Activated CD4-positive, alpha-beta T cell treated with anti-CD3 and anti-CD28 coated beads, Interleukin-2, amount 50 U/mL, for 16 hours (primary cell): Measurements from ENCODE around the gene UBE3C.
"Not testable (repeated sequence)": the region's sequence is repeated elsewhere in the genome, so short reads cannot be mapped to it uniquely, and the experiment has no call there.

ENCODE experiments used
- DNase-seq: peaks from one replicate; pipeline ENCODE4 v3.0.0-alpha.2; 2020

UBE3C gene

DNA sequence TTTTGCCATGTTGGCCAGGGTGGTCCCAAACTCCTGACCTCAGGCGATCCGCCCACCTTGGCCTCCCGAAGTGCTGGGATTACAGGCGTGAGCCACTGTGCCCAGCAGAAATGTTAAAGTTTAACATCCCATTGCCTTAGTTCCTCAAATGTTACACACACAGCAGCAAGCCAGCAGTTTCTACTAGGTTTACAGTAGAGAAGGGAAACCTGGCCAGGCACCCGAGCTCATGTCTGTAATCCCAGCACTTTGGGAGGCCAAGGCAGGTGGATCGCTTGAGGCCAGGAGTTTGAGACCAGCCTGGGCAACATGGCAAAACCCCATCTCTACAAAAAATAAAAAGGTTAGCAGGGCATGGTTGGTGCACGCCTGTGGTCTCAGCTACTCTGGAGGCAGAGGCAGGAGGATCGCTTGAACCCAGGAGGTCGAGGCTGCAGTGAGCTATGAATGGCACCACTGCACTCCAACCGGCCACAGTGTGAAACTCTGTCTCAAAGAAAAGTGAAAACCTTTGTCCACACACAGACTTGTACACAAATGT is 135.4 kb downstream of the UBE3C start:
- DNase-seq, result not testable (repeated sequence)

DNA sequence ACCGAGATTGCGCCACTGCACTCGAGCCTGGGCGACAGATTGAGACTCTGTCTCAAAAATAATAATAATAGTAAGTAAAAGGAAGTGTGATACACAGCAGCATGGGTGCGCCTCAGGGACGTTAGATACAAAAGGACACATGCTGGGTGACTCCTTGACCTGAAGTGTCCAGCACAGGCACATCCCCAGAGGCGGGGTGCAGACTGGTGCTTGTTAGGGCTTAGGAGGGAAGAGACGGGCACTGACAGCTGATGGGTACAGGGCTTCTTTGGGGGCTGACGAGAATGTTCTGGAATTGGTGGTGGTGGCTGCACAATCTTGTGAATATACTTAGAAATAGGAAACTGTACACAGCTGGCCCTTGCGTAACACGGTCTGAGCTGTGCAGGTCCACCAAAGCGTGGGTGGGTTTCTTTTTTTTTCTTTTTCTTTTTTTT is 136.3 kb downstream of the UBE3C start:
- no peak for DNase-seq

DNA sequence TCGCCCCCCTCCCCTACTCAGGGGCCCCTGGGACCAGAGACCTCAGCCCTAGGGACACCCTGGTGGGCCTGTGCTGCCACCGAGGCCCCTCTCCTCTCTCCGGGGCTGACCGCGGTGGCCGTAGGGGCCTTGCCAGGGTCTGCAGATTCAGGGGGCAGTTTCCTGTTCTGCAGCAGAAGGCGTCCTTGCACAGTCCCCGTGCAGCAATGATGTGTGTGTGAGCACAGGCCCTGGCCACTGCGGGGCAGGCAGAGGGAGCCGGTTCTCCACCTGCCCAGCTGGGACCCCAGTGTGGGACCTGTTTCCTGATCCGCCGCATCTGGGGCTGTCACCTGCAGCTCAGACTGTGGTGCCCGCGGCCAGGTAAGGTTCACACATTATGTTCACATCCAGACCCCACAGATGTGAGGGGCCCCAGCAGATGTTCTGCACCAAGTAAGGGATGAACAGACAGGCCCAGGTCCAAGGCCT is 137.4 kb downstream of the UBE3C start:
- DNase-seq, result no peak

DNA sequence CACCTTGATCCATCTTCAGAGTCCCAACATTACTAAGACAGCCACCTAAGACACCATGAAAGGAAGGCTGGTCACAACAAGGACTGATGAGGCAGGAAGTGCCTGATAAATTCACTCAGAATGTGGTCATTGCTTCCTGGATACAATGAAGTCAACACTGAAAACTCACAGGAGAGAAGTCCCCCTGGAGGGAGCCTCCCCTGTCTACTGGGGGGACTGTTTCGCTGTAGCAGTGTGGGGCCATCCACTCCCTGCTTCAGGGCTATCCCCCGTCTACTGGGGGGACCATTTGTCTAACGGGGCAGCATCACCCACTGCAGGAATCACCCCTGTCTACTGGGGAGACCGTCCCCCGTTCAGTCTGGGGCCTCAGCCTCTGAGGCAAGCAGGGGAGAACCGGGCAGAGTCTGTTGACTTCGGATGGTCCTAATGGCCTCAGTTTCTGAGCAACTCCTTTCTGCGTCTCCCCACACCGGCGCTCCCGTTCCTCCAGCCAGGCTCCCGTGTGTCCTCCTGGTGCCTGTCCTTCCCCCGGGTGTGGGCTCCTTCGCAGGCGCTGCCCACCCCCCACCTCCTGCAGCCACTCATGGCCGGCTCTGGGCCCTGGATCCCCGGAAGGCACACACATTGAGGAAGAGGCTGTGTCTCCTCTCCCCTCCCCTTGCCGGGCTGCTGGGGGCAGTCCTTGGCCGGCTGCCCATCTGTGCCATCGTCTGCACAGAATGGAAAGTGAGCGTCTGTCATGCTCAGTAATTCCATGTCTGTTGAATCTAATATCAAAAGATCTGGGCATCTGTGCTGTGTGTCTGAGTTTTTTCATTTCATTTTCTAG is 138.2 kb downstream of the UBE3C start:
- peak; percentile 50 for DNase-seq

DNA sequence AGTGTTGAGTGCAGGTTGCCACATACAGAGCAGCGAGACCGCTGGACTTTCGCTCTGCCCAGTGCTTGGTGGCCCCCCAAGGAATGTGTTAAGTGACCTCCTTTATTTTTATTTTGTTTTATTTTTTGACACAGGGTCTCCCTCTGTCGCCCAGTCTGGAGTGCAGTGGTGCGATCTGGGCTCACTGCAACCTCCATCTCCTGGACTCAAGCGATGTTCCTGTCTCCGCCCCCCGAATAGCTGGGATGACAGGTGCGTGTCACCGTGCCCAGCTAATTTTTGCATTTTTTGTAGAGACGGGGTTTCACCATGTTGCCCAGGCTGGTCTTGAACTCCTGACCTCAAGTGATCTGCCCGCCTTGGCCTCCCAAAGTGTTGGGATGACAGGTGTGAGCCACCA is 138.8 kb downstream of the UBE3C start:
- DNase-seq, result not testable (repeated sequence)

DNA sequence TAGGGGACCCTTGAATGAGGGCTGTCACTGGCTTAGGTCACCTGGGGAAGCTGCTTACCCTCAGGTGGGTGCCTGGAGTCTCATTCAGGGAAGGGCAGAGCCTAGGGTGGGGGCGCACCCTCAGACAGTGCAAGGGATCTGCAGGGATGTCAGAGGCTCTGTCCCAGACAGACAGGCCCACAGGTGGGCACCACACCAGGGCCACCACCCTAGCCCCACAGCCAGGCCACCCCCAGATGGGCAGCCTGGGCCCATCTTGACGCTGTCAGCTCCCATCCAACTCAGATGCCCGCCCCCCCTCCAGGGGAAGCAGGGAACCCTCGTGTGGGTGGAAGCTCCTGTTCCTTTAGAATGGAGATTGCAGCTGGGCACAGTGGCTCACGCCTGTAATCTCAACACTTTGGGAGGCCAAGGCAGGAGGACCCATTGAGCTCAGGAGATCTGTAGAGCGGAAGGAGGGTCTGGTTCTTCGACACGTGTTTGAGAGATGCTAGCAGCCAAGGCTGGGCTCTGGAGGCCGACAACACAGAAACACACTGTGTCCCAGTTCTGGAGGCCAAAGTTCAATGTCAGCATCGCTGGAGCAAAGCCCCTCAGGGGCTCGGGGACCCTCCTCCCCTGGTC is 139.6 kb downstream of the UBE3C start:
- no peak for DNase-seq

DNA sequence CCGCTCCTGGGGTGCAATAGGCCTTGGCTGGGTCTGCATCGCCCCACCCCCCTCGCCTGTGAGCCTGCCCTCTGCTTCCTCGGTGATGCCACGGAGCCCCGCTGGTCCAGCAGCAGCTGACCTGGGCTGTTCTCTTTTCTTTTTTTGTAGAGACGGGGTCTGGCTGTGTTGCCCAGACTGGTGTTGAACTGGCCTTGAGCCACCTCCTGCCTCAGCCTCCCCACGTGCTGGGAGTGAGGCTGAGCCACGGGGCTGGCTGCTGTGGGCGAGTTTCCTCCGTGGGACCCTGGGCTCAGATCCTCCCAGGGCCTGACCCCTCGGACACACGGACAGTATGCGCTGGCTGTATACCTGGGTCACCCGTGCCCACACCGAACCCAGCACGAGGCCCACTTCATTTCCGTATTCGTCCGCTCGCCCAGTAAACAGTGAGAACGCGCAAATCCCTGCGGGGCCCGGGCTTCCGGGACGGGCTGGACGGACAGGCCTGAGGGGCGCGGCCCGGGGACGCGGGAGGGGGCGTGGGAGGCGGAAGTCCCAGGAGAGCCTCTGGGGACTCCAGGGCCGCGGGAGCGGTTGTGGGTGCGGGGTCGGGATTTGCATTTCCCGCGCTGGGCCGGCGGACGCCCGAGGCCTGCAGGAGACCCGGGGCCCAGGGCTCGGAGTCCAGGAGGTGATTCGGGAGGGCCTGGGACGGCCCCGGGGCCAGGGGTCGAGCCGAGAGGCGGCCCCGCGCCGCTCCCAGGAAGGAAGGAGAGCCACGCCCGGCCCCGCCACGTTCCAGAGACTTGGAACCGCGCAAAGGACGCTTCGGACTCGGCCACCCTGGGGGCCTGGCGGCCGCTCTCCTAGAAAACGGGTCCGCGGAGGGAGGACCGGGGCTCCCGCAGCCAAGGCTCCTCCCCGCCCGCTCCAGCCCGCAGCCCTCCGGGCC is 140.3 kb downstream of the UBE3C start:
- no peak for DNase-seq

DNA sequence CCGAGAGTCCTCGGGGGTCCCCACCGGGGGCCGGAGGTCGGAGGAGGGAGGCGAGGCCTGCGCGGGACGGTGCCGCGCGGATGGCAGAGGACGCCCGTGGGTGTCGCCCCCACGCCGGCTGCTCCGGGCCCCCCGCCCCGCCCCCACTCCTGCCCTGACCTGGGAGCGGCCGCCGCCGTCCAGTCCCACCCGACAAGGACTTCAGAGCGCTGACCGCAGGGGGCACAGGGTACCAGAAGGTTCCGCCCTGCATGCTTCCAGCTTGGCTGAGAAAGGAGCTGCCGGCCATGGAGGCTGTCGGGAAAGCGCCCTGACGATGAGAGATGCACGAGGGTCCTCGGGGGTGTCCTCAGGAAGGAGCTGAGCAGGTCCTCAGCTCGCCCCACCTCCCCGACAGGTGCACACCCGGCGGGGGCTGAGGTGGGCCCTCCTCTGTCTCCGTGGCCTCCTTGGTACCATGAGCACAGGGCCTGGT is 141.1 kb downstream of the UBE3C start:
- no peak for DNase-seq

DNA sequence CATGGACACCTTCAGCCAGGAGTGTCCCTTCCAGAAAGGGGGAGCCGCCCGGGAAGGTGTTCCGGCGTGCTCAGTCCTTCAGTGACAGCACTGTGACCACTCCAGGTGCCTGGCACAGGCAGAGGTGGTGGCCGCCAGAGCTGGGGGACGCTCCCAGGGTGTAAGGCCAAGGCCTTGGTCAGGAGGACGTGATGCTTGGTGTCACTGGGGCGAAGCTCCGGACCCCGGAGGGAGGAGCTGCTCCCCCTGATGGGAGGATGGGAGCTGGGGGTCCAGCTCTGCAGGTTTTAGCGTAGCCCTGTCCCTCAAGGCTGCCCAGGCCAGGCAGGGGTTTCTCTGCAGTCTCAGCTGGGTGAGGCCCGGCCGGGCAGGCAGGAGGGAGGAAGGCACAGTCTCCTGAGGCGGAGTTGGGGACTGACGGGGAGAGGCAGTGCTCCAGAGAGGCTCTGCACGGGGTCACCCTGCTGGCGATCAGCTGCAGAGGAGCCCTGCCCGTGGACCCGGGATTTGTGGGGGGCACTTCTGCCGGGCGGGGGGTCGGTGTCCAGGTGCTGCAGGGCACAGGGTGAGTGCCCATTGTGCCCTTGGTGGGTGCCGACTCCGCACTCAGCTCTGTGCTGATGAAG is 141.6 kb downstream of the UBE3C start:
- DNase-seq, result no peak

DNA sequence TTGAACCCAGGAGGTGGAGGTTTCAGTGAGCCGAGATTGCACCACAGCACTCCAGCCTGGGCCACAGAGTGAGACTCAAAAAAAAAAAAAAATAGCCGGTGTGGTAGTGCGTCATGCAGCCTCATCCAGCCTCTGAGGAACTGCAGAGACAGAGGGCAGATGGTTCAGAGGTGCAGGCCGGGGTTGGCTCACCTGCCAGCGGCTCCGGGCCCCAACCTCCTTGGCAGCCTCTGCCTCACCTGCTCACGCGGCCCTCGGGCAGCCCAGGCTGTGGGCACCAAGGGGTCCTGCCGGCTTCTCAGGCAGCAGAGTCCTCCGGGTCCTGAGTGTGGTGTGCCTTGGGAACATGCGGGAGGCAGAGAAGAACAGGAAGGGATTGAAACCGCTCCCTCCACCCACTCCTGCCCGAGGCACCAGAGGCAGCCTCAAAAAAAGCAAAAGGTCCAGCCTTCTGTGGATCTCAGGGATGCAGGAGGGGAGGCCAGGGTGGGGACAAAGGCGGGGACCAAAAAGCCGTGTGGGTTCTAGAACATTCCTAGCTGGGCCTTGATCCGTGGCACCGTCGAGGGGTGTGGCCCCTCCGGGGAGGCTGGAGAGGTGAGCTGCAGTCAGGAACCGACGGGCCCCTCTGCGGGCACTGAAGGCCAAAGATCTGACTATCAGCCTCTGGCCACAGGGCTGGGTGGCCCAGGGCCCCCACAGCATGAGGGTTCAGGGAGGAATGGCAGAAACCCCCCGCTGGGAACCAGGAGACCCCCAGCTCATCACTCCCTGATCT is 142.7 kb downstream of the UBE3C start:
- no peak for DNase-seq

DNA sequence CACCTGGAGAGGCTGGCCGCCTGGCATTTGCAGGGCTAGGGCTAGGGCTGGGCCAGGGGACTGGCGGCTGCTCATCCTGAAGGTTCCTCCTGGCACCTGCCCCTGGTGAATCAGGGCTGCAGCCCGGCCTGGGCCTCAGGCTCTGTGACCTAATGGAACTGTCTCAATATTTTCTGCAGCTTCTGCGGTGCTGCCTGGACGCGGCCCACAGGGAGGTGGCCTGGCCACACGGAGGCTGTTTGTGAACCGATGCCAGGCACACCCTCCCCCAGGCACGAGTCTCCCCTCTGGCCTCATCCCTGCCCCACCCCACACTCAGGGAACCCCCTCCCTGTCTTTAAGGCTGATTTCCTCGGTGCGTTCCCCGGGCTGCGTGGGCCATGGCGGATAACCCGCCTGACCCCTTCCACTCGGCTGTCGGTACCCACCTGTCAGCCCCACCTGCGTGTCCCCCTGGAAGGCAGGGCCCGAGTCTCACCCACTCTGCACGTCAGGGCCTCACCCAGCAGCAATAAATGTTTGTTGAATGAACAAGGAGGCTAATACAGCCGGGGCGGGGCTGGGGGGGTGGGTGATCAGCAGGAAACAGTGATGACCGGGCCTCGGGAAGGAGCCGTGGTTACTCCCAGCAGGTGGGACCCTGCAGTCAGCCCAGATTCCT is 143.5 kb downstream of the UBE3C start:
- no peak for DNase-seq

DNA sequence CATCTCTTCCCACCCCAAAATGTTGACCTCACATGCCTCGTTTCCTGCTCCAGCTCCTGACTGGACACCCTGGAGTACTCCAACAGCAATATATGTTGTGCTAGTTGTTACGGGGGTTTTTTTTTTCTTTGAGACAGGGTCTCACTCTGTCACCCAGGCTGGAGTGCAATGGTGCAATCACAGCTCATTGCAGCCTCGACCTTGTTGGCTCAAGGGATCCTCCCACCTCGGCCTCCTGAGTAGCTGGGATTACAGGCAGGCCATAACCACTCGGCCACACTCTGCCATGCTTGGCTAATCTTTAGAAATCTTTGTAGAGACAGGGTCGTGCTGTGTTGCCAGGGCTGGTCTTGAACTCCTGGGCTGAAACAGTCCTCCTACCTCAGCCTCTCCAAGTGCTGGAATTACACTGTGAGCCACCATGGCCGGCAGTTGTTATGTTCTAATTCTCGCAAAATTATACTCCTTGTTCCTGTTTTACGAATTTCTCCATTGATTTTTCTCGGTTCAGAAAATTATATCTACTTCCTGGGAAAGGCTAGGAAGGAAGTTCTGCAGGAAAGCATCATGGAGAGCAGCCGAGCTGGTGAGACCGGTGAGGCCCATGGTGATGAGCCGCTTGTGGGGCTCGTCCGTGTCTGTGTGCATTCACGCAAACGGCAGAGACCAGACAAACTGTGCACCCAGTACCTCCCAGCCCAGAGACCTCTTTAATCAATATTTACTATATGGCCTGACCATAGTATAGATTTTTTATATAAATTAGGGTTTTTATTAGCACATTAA is 145.7 kb downstream of the UBE3C start:
- no peak for DNase-seq

DNA sequence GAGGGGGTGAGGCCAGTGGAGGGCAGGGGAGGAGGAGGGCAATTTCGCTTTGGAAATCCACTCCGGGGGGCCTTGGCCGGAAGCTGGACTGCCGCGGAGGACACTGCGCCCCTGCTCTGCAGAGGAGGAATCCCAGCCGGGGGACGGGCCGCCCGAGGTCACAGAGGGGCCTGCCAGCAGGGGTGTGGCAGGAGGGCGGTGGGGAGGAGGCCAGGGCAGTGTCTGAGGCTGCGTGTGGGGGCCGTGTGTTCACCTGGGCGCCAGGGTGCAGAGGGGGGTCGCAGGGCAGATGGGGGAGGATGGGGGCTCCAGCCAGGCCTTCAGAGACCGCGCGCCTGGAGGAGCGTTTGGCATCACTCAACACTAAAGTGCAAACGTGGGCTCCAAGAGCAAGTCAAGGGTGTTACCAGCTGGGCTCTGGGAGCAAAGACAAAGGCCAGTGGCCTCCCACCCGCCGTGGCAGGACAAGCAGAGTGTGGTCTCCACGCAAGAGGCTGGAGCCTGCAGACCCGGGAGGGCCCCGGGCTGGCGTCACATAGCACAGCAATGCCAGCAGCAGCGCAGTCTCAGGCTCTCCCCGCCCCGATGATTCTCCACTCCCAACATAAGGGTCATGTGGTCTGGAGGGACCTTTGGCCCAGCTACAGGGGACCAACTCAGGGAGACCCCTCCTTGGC is 152.8 kb downstream of the UBE3C start:
- no peak for DNase-seq

DNA sequence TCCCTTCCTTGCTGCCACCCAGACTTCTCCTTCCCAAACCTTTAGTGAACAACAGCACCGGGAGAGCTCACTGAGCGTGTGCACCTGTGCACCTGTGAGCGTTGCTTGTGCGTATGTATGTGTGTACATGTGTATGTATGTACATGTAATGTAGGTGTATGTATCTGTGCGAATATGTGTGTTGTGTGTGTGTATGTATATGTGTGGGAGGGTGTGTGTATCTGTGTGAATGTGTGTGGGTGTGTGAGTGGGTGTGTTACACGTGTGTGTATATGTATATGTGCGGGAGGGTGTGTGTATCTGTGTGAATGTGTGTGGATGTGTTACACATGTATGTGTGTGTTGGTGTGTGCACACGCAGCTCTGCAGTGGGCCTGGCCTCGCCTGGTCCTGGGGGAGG is 153.5 kb downstream of the UBE3C start:
- no peak for DNase-seq

DNA sequence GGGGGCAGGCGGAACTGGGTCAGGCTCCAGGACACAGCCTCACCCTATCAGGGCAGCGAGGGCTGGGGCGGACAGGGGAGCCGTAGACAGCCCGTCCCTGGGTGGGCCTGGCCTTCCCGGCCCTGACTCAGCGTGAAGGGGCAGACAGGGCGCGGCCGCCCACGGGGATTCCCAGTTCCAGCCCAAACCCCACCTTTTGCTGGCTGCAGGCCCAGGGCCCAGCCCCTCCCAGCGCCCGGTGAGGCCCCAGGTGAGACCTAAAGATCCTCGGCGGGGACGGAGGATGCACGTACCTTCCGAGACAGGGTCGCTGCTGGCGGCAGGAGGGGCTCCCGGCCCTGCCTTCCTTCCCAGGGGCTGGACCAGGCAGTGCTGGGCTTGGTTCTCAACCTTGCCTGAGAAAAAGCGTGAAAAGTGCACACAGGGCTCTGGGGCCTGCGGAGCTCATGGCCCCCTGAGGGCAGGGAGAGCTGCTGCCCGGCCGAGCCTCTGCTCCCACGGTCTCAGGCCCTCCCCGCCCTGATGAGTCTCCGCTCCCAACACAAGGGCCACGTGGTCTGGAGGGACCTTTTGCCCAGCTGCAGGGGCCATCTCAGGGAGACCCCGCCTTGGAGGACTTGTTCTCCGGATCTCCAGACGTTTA is 154.2 kb downstream of the UBE3C start:
- no peak for DNase-seq

DNA sequence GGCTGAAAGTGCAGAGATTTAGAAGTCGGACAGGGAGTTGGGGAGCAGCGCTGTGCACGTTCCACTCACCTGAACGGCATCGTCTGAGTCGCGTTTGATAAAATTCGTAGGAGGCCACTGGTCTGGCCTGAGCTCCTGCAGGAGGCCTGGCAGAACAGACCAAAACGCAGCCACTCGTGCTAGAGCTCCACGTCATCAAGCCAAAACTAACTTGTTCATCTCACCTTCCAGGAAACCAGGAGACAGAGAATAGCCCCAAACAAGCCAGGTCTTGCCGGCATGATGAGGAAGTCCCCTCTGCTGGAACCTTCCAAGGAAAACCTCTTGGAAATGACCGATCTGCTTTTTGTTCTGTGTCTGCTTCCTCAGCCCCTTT is 154.7 kb downstream of the UBE3C start:
- DNase-seq, result no peak

DNA sequence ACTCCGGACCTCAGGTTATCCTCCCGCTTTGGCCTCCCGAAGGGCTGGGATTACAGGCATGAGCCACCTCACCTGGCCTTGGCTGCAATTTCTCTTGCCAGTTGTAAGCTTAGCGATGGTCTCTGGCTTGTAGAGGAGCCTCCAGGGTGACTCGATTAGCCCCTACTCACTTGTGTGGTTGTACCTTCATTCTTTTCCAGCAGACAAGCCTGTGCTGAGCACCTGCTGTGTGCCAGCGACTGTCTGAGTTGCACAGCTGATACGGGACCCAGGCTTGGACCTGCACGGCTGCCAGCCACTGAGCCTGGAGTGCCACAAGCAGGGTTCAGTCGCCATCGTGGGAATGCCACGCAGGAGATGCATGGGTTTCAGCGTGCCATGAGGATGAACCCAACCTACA is 156.0 kb downstream of the UBE3C start:
- DNase-seq, result no peak

DNA sequence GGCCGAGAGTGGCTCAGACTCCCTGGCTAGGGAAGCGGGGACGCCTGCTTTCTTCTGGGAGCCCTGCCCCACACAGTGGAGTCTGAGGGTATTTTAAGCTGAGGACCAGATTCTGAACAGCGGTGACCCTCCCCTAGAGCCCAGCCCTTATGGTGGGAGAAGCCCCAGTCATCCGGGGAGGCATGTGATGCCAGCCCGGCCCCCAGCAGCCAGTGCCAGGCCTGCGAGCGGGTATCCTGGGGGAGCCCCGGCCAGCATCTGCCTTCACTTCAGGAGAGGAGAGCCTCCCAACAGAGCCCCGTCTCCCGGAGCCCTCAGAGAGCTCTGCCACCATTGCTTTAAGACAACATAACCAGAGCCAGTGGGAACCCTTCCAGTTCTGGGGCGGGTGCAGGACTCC is 156.6 kb downstream of the UBE3C start:
- no peak for DNase-seq

DNA sequence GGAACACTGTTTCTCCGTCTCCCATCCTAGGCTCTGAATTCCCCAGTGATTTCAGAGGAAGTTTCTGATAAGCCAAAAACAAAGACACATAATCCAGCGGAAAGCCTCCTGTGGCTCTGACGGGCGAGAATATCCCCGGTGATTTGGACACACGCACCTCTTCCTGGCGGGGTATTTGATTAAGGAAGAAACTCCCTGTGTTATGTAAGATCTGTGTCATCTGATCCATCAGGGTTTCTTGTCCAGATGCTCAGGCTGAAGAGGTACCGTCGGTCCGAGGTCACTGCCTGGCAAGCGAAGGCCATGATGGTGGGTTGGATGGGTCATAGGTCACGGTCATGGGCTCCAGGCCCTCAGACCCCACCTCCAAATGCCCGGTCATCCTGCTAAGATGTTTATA is 158.5 kb downstream of the UBE3C start:
- no peak for DNase-seq
